NCI-H345 (cell line): ENCODE results near the gene COL25A1.
"Not testable (repeated sequence)": the region's sequence is repeated elsewhere in the genome, so short reads cannot be mapped to it uniquely, and the experiment has no call there.

Experiments
- DNase-seq: peaks from one replicate; lab custom pipeline; 2025; lab: John Stamatoyannopoulos, UW

The COL25A1 gene

GRCh38 chr4:109010521-109010920, 291.9 kb downstream of the COL25A1 start:
- no peak for DNase-seq

- no peak for DNase-seq
Observed at GRCh38 chr4:109009909-109010308, 292.5 kb downstream of the COL25A1 start.

- no peak for DNase-seq
Observed at GRCh38 chr4:109007976-109008375, 294.5 kb downstream of the COL25A1 start.

- DNase-seq = no peak
Observed at GRCh38 chr4:109005523-109005922, 296.9 kb downstream of the COL25A1 start.

- DNase-seq = no peak
Observed at GRCh38 chr4:109004418-109004817, 298.0 kb downstream of the COL25A1 start.

- DNase-seq = no peak
Observed at GRCh38 chr4:109003964-109004363, 298.5 kb downstream of the COL25A1 start.

GRCh38 chr4:108991551-108992328, 310.7 kb downstream of the COL25A1 start:
- DNase-seq = no peak

GRCh38 chr4:108988464-108989195, 313.8 kb downstream of the COL25A1 start:
- no peak for DNase-seq

- DNase-seq = not testable (repeated sequence)
Observed at GRCh38 chr4:108984495-108984894, 318.0 kb downstream of the COL25A1 start.

- DNase-seq = no peak
Observed at GRCh38 chr4:108982402-108983185, 319.9 kb downstream of the COL25A1 start.

GRCh38 chr4:108980455-108981239, 321.8 kb downstream of the COL25A1 start:
- DNase-seq = no peak

GRCh38 chr4:108979759-108980158, 322.7 kb downstream of the COL25A1 start:
- DNase-seq = no peak

GRCh38 chr4:108978066-108978465, 324.4 kb downstream of the COL25A1 start:
- DNase-seq = no peak

GRCh38 chr4:108972613-108973283, 329.7 kb downstream of the COL25A1 start:
- no peak for DNase-seq

- no peak for DNase-seq
Observed at GRCh38 chr4:108971473-108971872, 331.0 kb downstream of the COL25A1 start.

- DNase-seq = no peak
Observed at GRCh38 chr4:108965472-108966076, 336.9 kb downstream of the COL25A1 start.

- no peak for DNase-seq
Observed at GRCh38 chr4:108965016-108965415, 337.4 kb downstream of the COL25A1 start.

GRCh38 chr4:108963910-108964309, 338.5 kb downstream of the COL25A1 start:
- no peak for DNase-seq

GRCh38 chr4:108959491-108959890, 343.0 kb downstream of the COL25A1 start:
- no peak for DNase-seq

GRCh38 chr4:108954880-108955279, 347.6 kb downstream of the COL25A1 start:
- DNase-seq = no peak

GRCh38 chr4:108953941-108954340, 348.5 kb downstream of the COL25A1 start:
- no peak for DNase-seq
